Spleen (tissue), 11 donors: ENCODE results near the gene CYP11A1. TPM values are rescaled to one million over a fixed set of nuclear protein-coding genes. Genes with fewer than 3 reads are reported as not detected.

ENCODE experiments used
- DNase-seq: peaks from one replicate; pipeline ENCODE4 v3.0.0-alpha.2; 2020
- H3K27ac ChIP-seq, 8 donors: fragments of 200-600 bp; sonication (generic) in 7 of 8; 1 replicate in 4 of 8; 2 replicates in 4 of 8; pipeline versions ENCODE4 v1.5.0 to v1.8.0; 2016 to 2021; ENCODE audit warnings: inconsistent platforms in 4 of 8, mild to moderate bottlenecking in 4 of 8, moderate library complexity in 1 of 8
- H3K27me3 ChIP-seq, 7 donors: fragments of 200-600 bp; sonication (generic) in 6 of 7; replicated peaks in 1 of 7; 1 replicate in 4 of 7; 2 replicates in 3 of 7; pipeline versions ENCODE4 v1.5.0 to v1.8.0; 2016 to 2021; ENCODE audit warnings: inconsistent platforms in 3 of 7, mild to moderate bottlenecking in 1 of 7
- H3K36me3 ChIP-seq, 6 donors: fragments of 200-600 bp; sonication (generic) in 5 of 6; 1 replicate in 4 of 6; 2 replicates in 2 of 6; pipeline versions ENCODE4 v1.5.0 to v1.8.0; 2016 to 2021; ENCODE audit warnings: inconsistent platforms in 2 of 6
- H3K4me1 ChIP-seq, 6 donors: fragments of 200-600 bp; sonication (generic) in 5 of 6; 1 replicate in 3 of 6; 2 replicates in 3 of 6; pipeline versions ENCODE4 v1.5.0 to v1.8.0; 2016 to 2021; ENCODE audit warnings: inconsistent platforms in 3 of 6
- H3K4me3 ChIP-seq, 8 donors: fragments of 200-600 bp; sonication (generic) in 7 of 8; 1 replicate in 4 of 8; 2 replicates in 4 of 8; pipeline versions ENCODE4 v1.5.0 to v1.8.0; 2016 to 2021; ENCODE audit warnings: inconsistent platforms in 4 of 8, mild to moderate bottlenecking in 4 of 8, moderate library complexity in 2 of 8
- H3K9me3 ChIP-seq, 8 donors: fragments of 200-600 bp; sonication (generic) in 7 of 8; 1 replicate in 4 of 8; 2 replicates in 4 of 8; pipeline versions ENCODE4 v1.5.0 to v1.8.0; 2016 to 2021; ENCODE audit warnings: inconsistent platforms in 4 of 8
- CTCF ChIP-seq, 11 experiments: fragments of 200-600 bp in 7 of 11; fragments of 450-650 bp in 4 of 11; sonication (generic) in 4 of 11; IDR thresholded peaks in 8 of 11; conservative IDR thresholded peaks in 3 of 11; 1 replicate in 7 of 11; 2 replicates in 4 of 11; pipeline versions ENCODE4 v1.4.0 to v1.8.0; 2016 to 2021; ENCODE audit warnings: antibody characterized with exemption in 11 of 11, inconsistent platforms in 4 of 11, mild to moderate bottlenecking in 1 of 11
- POLR2A ChIP-seq, 3 donors: fragments of 450-650 bp; IDR thresholded peaks; one replicate each; pipeline ENCODE4 v1.5.1; 2017; ENCODE audit warnings: antibody characterized with exemption in 3 of 3, mild to moderate bottlenecking in 1 of 3
- POLR2AphosphoS5 ChIP-seq, 3 donors: sonication (generic); formaldehyde crosslinking; IDR thresholded peaks; one replicate each; pipeline ENCODE4 v1.5.1; 2017; ENCODE audit warnings: antibody characterized with exemption in 3 of 3
- WGBS, 5 donors: extraction: QIAGEN DNeasy Blood & Tissue Kit in 3 of 5; methylation state at CpG; one replicate each; pipeline versions ENCODE4 v1.1.5 to v1.1.7; 2013 to 2018; 5-methylcytosine and 5-hydroxymethylcytosine counted together
- intact Hi-C: fragments of 100-400 bp; cut with DNase I; formaldehyde crosslinking; loops from one replicate; pipeline ENCODE4 v1.15.0; 2023; ENCODE audit warnings: low total_unique reads
- polyA plus RNA-seq, 3 donors: library from polyadenylated mRNA; stranded (reverse); fragments of 200-250 nt; gene quantifications; one replicate each; pipeline ENCODE4 v1.2.1, GENCODE V29; 2013
- total RNA-seq, 7 donors: library from RNA; depleted of rRNA in 3 of 7; stranded (reverse); fragments of >200 nt in 3 of 7; fragmentation: NEBNext Ultra II Directional in 4 of 7; extraction: Animal tissue kit (Norgen Biotek cat#: 25700) in 4 of 7; gene quantifications; one replicate each; pipeline versions ENCODE4 v1.1.0 to v1.2.1, GENCODE V29; 2016 to 2021
- donor health status: healthy with polysubstance abuse.
- donor health status: DM: no; HTN: no; CAD: no; lungs with moderate emphysema.
- donor health status: DM: no; HTN: no; CAD: no.
- donor health status: Bipolar disorder and iron deficiency.
- donor health status: healthy.
- donor health status: DM: no; HTN: no; CAD: no.
- donor health status: DM: yes; HTN: yes; CAD: no.

Gene CYP11A1
- total and polyA plus RNA-seq, 10 donors = 1.6 to 14.3 (median 4.9) TPM

GRCh38 chr15:74303741-74304309, 63.6 kb downstream of the CYP11A1 start:
- intact Hi-C loops = no loop called here
- no peak for DNase-seq

DNA sequence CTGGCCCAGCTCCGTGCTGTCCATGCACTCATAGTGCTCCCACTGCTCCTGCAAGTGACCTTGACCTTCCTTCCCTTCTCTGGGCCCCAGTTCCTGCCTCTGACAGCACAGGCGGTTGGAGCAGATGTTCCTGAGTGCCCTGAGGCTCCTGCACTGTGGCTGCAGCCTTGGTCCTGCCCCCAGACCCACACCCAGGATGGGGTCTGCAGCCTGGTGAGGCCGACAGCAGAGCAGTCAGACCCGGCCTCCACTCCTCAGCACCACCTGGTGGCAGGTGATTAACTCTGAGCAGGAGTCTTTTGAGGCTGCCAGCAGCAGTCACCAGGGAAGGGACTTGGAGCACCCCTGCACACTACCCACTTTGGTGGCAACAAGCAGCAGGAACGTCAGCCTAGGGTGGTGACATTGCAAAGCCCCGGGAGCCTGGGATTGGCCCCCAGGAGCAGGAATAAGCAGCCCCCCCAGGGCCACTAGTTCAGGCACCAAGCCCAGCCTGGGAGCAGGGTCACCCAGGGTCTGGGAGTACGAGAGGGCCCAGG, 64.6 kb downstream of the CYP11A1 start:
- peaks cover 0 to 77% (median 0%) of the 10 kb centered on the region in 7 donors for H3K27me3 ChIP-seq
- DNase-seq = no peak
- TF ChIP-seq POLR2AphosphoS5 (IDR thresholded peaks at IDR 0.05) (no peak), CTCF (IDR thresholded peaks at IDR 0.05 in 8 of 11, conservative IDR thresholded peaks at IDR 0.05 in 3 of 11) (peak in 7 of 11 experiments; percentile 32 to 55 (median 48))
- intact Hi-C loops = no loop called here
- H3K4me1 ChIP-seq = peaks cover 0 to 24% (median 10%) of the 10 kb centered on the region in 6 donors
- H3K36me3 ChIP-seq = no peaks in the 10 kb centered on the region
- H3K4me3 ChIP-seq = no peak overlapping the region
- no peaks in the 10 kb centered on the region for H3K9me3 ChIP-seq
- no peak overlapping the region for H3K27ac ChIP-seq
- 17 to 32% (median 23%) methylated on average over 4 to 7 of the region's 7 CpGs for WGBS, 5 donors

More at GRCh38 chr15:74303741-74304309, 63.6 kb downstream of the CYP11A1 start:
- Histone ChIP-seq H3K27ac (no peak overlapping the region), H3K27me3 (peaks cover 0 to 86% (median 0%) of the 10 kb centered on the region in 7 donors), H3K4me1 (peaks cover 0 to 26% (median 10%) of the 10 kb centered on the region in 6 donors), H3K9me3 (no peaks in the 10 kb centered on the region), H3K36me3 (no peaks in the 10 kb centered on the region), H3K4me3 (no peak overlapping the region)
- TF ChIP-seq CTCF (IDR thresholded peaks at IDR 0.05 in 8 of 11, conservative IDR thresholded peaks at IDR 0.05 in 3 of 11) (no peak), POLR2AphosphoS5 (IDR thresholded peaks at IDR 0.05) (no peak), POLR2A (IDR thresholded peaks at IDR 0.05) (no peak)
- 38 to 45% (median 41%) methylated on average over 6 of the region's 6 CpGs for WGBS, 5 donors

DNA sequence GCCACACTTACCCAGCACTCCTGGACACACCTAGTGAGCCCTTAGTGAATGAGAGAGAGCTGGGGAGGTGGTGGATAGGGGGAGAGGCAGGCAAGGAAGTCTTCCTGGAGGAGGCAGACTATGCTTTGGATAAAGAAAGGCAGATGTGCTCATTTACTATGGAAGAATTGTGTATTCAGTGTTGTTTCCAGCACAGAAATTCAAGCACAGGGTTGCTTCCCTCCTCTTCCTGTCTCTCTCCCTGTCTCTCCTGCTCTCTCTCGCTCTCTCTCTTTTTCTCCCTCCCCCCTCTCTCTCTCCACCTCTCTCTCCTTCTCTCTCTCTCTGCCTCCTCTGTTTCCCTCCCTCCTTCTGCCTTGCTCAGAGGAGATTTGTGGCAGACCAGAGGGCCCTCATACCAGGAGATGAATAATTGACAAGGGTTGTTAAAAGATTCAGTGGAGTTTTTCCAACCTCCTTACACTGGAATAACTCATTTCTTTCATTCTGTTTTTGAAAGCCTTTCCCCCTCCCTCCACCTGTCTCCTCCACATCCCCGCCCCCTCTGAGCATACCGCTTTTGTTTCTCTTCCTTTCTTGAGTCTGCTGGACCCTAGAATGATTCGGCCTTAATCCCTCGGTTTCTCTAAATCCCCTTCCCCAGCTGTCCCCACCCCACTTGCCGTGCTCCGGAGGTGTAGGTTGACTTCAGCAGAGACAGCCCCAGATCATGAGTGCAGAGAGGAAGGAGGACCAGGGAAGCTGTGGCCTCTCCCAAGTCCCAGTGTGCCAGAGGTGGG, 65.7 kb downstream of the CYP11A1 start:
- peaks cover 0 to 22% (median 10%) of the 10 kb centered on the region in 6 donors for H3K4me1 ChIP-seq
- no peak overlapping the region for H3K27ac ChIP-seq
- H3K9me3 ChIP-seq = no peaks in the 10 kb centered on the region
- 56 to 81% (median 72%) methylated on average over 7 of the region's 7 CpGs for WGBS, 5 donors
- no peak for DNase-seq
- TF ChIP-seq POLR2AphosphoS5 (IDR thresholded peaks at IDR 0.05) (no peak), POLR2A (IDR thresholded peaks at IDR 0.05) (no peak), CTCF (IDR thresholded peaks at IDR 0.05 in 8 of 11, conservative IDR thresholded peaks at IDR 0.05 in 3 of 11) (no peak)
- no peaks in the 10 kb centered on the region for H3K36me3 ChIP-seq
- no peak overlapping the region for H3K4me3 ChIP-seq
- peaks cover 0 to 65% (median 0%) of the 10 kb centered on the region in 7 donors for H3K27me3 ChIP-seq
- intact Hi-C loops = no loop called here
